ENCODE measurements around the gene KIF16B.

The KIF16B gene

GRCh38 chr20:16527438-16527837 lies 45.8 kb downstream of the KIF16B start (continued):
- TF ChIP-seq REST (tag by site-specific recombination; IDR thresholded peaks at IDR 0.05) (no peak), ZNF664 (tag by site-specific recombination; IDR thresholded peaks at IDR 0.05) (no peak), HOXA7 (CRISPR knock-in tag; IDR thresholded peaks at IDR 0.05; ENCODE audit: borderline replicate concordance) (no peak), ZNF530 (tag by site-specific recombination; IDR thresholded peaks at IDR 0.05; ENCODE audit: low read depth) (no peak), ZNF776 (tag by site-specific recombination; IDR thresholded peaks at IDR 0.05; ENCODE audit: borderline replicate concordance) (no peak), SP3 (tag by site-specific recombination; IDR thresholded peaks at IDR 0.05) (no peak), YY2 (tag by site-specific recombination; IDR thresholded peaks at IDR 0.05) (no peak), ZNF311 (tag by site-specific recombination; IDR thresholded peaks at IDR 0.05; ENCODE audit: borderline replicate concordance) (no peak), BCL11B (tag by site-specific recombination; IDR thresholded peaks at IDR 0.05; ENCODE audit: low read depth) (no peak), ZNF18 (tag by site-specific recombination; IDR thresholded peaks at IDR 0.05) (no peak)

- peaks cover 6% of the 10 kb centered on the region; the same call in 1 of the 2 replicates for H3K4me1 ChIP-seq (ENCODE audit: control insufficient read depth, insufficient read depth, low read length)
- ChIA-PET CTCF (interaction anchor here (0.8 to 1.4 kb wide), 2 partner anchors 8 to 11 kb away, joined by 5 to 6 read pairs; no protein-coding TSS in a partner anchor), POLR2A (no interaction called here)
- no peak overlapping the region for H3K4me3 ChIP-seq (ENCODE audit: low read depth, low read length)
- H3K27ac ChIP-seq (ENCODE audit: extremely low read depth, low read depth, low read length): no peak overlapping the region
- no peaks in the 10 kb centered on the region for H3K9me3 ChIP-seq (ENCODE audit: control insufficient read depth, insufficient read depth, low read depth, low read length)
- H3K36me3 ChIP-seq (ENCODE audit: control insufficient read depth in 2 of 2, insufficient read depth in 1 of 2, low read length in 2 of 2): peaks cover 0 to 10% of the 10 kb centered on the region in 2 experiments; a peak in 1 of 3 replicates
- TF ChIP-seq, protein P1, sequence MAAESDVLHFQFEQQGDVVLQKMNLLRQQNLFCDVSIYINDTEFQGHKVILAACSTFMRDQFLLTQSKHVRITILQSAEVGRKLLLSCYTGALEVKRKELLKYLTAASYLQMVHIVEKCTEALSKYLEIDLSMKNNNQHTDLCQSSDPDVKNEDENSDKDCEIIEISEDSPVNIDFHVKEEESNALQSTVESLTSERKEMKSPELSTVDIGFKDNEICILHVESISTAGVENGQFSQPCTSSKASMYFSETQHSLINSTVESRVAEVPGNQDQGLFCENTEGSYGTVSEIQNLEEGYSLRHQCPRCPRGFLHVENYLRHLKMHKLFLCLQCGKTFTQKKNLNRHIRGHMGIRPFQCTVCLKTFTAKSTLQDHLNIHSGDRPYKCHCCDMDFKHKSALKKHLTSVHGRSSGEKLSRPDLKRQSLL (tag by site-specific recombination; IDR thresholded peaks at IDR 0.05): no peak
- TF ChIP-seq ZNF302 (tag by site-specific recombination; IDR thresholded peaks at IDR 0.05; ENCODE audit: low read depth) (no peak), MZF1 (tag by site-specific recombination; IDR thresholded peaks at IDR 0.05; ENCODE audit: borderline replicate concordance) (no peak), ZFHX2 (tag by site-specific recombination; conservative IDR thresholded peaks at IDR 0.05) (no peak), KLF10 (tag by site-specific recombination; IDR thresholded peaks at IDR 0.05) (no peak), ZNF423 (tag by site-specific recombination; IDR thresholded peaks at IDR 0.05) (no peak), MEIS1 (CRISPR knock-in tag; IDR thresholded peaks at IDR 0.05; ENCODE audit: borderline replicate concordance) (no peak), SCRT1 (tag by site-specific recombination; IDR thresholded peaks at IDR 0.05; ENCODE audit: borderline replicate concordance) (no peak), ZIC2 (tag by site-specific recombination; IDR thresholded peaks at IDR 0.05) (no peak), ZNF530 (tag by site-specific recombination; IDR thresholded peaks at IDR 0.05; ENCODE audit: low read depth) (no peak), ZNF670 (tag by site-specific recombination; IDR thresholded peaks at IDR 0.05; ENCODE audit: low read depth) (no peak), ZNF366 (tag by site-specific recombination; conservative IDR thresholded peaks at IDR 0.05) (no peak), KLF17 (tag by site-specific recombination; IDR thresholded peaks at IDR 0.05) (no peak), ZNF610 (tag by site-specific recombination; IDR thresholded peaks at IDR 0.05; ENCODE audit: borderline replicate concordance) (no peak)
- TF ChIP-seq, protein P2, sequence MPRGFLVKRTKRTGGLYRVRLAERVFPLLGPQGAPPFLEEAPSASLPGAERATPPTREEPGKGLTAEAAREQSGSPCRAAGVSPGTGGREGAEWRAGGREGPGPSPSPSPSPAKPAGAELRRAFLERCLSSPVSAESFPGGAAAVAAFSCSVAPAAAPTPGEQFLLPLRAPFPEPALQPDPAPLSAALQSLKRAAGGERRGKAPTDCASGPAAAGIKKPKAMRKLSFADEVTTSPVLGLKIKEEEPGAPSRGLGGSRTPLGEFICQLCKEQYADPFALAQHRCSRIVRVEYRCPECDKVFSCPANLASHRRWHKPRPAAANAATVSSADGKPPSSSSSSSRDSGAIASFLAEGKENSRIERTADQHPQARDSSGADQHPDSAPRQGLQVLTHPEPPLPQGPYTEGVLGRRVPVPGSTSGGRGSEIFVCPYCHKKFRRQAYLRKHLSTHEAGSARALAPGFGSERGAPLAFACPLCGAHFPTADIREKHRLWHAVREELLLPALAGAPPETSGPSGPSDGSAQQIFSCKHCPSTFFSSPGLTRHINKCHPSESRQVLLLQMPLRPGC (tag by site-specific recombination; IDR thresholded peaks at IDR 0.05): no peak
Observed at GRCh38 chr20:16526433-16527380, 46.5 kb downstream of the KIF16B start.

Data from HEK293 (cell line).